Measurements from ENCODE around the gene CLCNKA. TPM values are rescaled to one million over a fixed set of nuclear protein-coding genes. Genes with fewer than 3 reads are reported as not detected.
"Not testable (repeated sequence)": the region's sequence is repeated elsewhere in the genome, so short reads cannot be mapped to it uniquely, and the experiment has no call there.

CLCNKA gene
- 0.20 TPM for total RNA-seq

GRCh38 chr1:16021681-16022080 lies at the start of gene CLCNKA:
Gene CLCNKA, plus strand, starts transcription at chr1:16022036. Its CDS starts 584 bp downstream, at chr1:16022620.
- no peak for DNase-seq

- DNase-seq, result no peak
Observed at GRCh38 chr1:15972409-15972808, 49.4 kb upstream of the CLCNKA start.

- no peak for DNase-seq
Observed at GRCh38 chr1:15973772-15974171, 48.1 kb upstream of the CLCNKA start.

- DNase-seq, result no peak
Observed at GRCh38 chr1:15974855-15975254, 47.0 kb upstream of the CLCNKA start.

- DNase-seq, result no peak
Observed at GRCh38 chr1:15975358-15975804, 46.5 kb upstream of the CLCNKA start.

GRCh38 chr1:15975805-15976680 lies 45.8 kb upstream of the CLCNKA start, which contains the start of gene ZBTB17:
Gene ZBTB17, minus strand, starts transcription at chr1:15976101. Its CDS starts 27,606 bp downstream, at chr1:15948495.
- peak; percentile 86 for DNase-seq

- DNase-seq, result not testable (repeated sequence)
Observed at GRCh38 chr1:15977947-15978346, 43.9 kb upstream of the CLCNKA start.

- no peak for DNase-seq
Observed at GRCh38 chr1:15981679-15982078, 40.2 kb upstream of the CLCNKA start.

GRCh38 chr1:15983275-15983674 lies 38.6 kb upstream of the CLCNKA start:
- DNase-seq, result no peak

- no peak for DNase-seq
Observed at GRCh38 chr1:15985611-15986297, 36.1 kb upstream of the CLCNKA start.

- no peak for DNase-seq
Observed at GRCh38 chr1:15988856-15989736, 32.7 kb upstream of the CLCNKA start.

GRCh38 chr1:15989776-15990175 lies 32.1 kb upstream of the CLCNKA start:
- no peak for DNase-seq

- no peak for DNase-seq
Observed at GRCh38 chr1:15991427-15992186, 30.2 kb upstream of the CLCNKA start.

GRCh38 chr1:15992187-15992553 lies 29.7 kb upstream of the CLCNKA start:
- DNase-seq, result no peak

- no peak for DNase-seq
Observed at GRCh38 chr1:15992582-15993500, 29.0 kb upstream of the CLCNKA start.

GRCh38 chr1:15993666-15994065 lies 28.2 kb upstream of the CLCNKA start:
- DNase-seq, result no peak

GRCh38 chr1:15994081-15994480 lies 27.8 kb upstream of the CLCNKA start:
- no peak for DNase-seq

GRCh38 chr1:15994590-15995351 lies 27.1 kb upstream of the CLCNKA start:
- DNase-seq, result no peak

GRCh38 chr1:15997076-15997585 lies 24.7 kb upstream of the CLCNKA start:
- DNase-seq, result no peak
